HEK293 (cell line): Measurements from ENCODE around the gene ABHD16B.

Source experiments
- CTCF ChIA-PET: fragments of 350-600 bp; formaldehyde crosslinking; extraction: SDS; loops from one replicate; lab custom pipeline; 2021; ENCODE audit warnings: antibody characterized with exemption; lab: Yijun Ruan, JAX
- POLR2A ChIA-PET: fragments of 300-600 bp; formaldehyde crosslinking; extraction: SDS; loops from one replicate; lab custom pipeline; 2020; ENCODE audit warnings: antibody characterized with exemption, inconsistent platforms; lab: Yijun Ruan, JAX
- H3K27ac ChIP-seq: fragments of 200-500 bp; sonication (Bioruptor generic); 2 replicates; pipeline ENCODE4 v1.5.1; 2014; ENCODE audit warnings: low read depth, low read length, control low read depth, inconsistent platforms; ENCODE audit errors: extremely low read depth
- H3K36me3 ChIP-seq, 2 experiments: fragments of 200-500 bp in 1 of 2; sonication (Bioruptor generic) in 1 of 2; 1 replicate in 1 of 2; 2 replicates in 1 of 2; pipeline ENCODE4 v1.5.1; 2014 to 2017; ENCODE audit warnings: inconsistent platforms in 2 of 2, low read length in 2 of 2; ENCODE audit not compliant: control insufficient read depth in 2 of 2, insufficient read depth in 1 of 2
- H3K4me1 ChIP-seq: fragments of 200-500 bp; sonication (Bioruptor generic); 2 replicates; pipeline ENCODE4 v1.5.1; 2014; ENCODE audit warnings: mild to moderate bottlenecking, low read length, inconsistent platforms; ENCODE audit not compliant: control insufficient read depth, insufficient read depth
- H3K4me3 ChIP-seq: 2 replicates; pipeline ENCODE4 v1.5.1; 2011; ENCODE audit warnings: low read depth, mild to moderate bottlenecking, control low read depth, low read length, moderate library complexity
- H3K9me3 ChIP-seq: fragments of 200-500 bp; sonication (Bioruptor generic); 2 replicates; pipeline ENCODE4 v1.5.1; 2014; ENCODE audit warnings: low read depth, low read length, inconsistent platforms; ENCODE audit not compliant: control insufficient read depth, insufficient read depth
- HOXA7 ChIP-seq: sonication (generic); formaldehyde crosslinking; IDR thresholded peaks from 2 replicates; pipeline ENCODE4 v1.8.1; 2022; ENCODE audit warnings: missing genetic modification reagents, borderline replicate concordance
- KLF16 ChIP-seq: fragments of 450-650 bp; formaldehyde crosslinking; IDR thresholded peaks from 2 replicates; pipeline ENCODE4 v1.5.1; 2017; ENCODE audit warnings: missing biosample characterization, missing genetic modification characterization
- KLF7 ChIP-seq: fragments of 450-650 bp; formaldehyde crosslinking; IDR thresholded peaks from 2 replicates; pipeline ENCODE4 v1.5.1; 2016; ENCODE audit warnings: missing biosample characterization, missing genetic modification characterization, borderline replicate concordance
- MYNN ChIP-seq: fragments of 450-650 bp; formaldehyde crosslinking; IDR thresholded peaks from 2 replicates; pipeline ENCODE4 v1.5.1; 2016; ENCODE audit warnings: missing biosample characterization, missing genetic modification characterization, borderline replicate concordance
- SP2 ChIP-seq: fragments of 450-650 bp; formaldehyde crosslinking; IDR thresholded peaks from 2 replicates; pipeline ENCODE4 v1.5.1; 2016; ENCODE audit warnings: missing biosample characterization, missing genetic modification characterization
- ZBTB11 ChIP-seq: fragments of 450-650 bp; formaldehyde crosslinking; conservative IDR thresholded peaks from 2 replicates; pipeline ENCODE4 v1.5.1; 2016; ENCODE audit warnings: low read depth, missing biosample characterization, missing genetic modification characterization
- ZBTB26 ChIP-seq: fragments of 450-650 bp; formaldehyde crosslinking; optimal IDR thresholded peaks from 2 replicates; pipeline ENCODE3; 2016; ENCODE audit warnings: missing biosample characterization, mild to moderate bottlenecking, missing genetic modification characterization
- ZFP41 ChIP-seq: fragments of 450-650 bp; formaldehyde crosslinking; IDR thresholded peaks from 2 replicates; pipeline ENCODE4 v1.5.1; 2016; ENCODE audit warnings: missing biosample characterization, missing genetic modification characterization, borderline replicate concordance
- ZNF19 ChIP-seq: fragments of 450-650 bp; formaldehyde crosslinking; IDR thresholded peaks from 2 replicates; pipeline ENCODE4; 2016; ENCODE audit warnings: missing biosample characterization, missing genetic modification characterization, low read depth
- ZNF2 ChIP-seq: fragments of 450-650 bp; formaldehyde crosslinking; IDR thresholded peaks from 2 replicates; pipeline ENCODE4 v1.5.1; 2016; ENCODE audit warnings: missing biosample characterization, missing genetic modification characterization
- ZNF223 ChIP-seq: fragments of 450-650 bp; formaldehyde crosslinking; IDR thresholded peaks from 2 replicates; pipeline ENCODE4 v1.5.1; 2016; ENCODE audit warnings: missing biosample characterization, missing genetic modification characterization
- ZNF341 ChIP-seq: fragments of 450-650 bp; formaldehyde crosslinking; IDR thresholded peaks from 2 replicates; pipeline ENCODE4; 2016; ENCODE audit warnings: low read depth, missing biosample characterization, missing genetic modification characterization
- ZNF362 ChIP-seq: fragments of 450-650 bp; formaldehyde crosslinking; IDR thresholded peaks from 2 replicates; pipeline ENCODE4 v1.5.1; 2016; ENCODE audit warnings: missing biosample characterization, missing genetic modification characterization
- ZNF366 ChIP-seq: fragments of 450-650 bp; formaldehyde crosslinking; conservative IDR thresholded peaks from 2 replicates; pipeline ENCODE4 v1.5.1; 2016; ENCODE audit warnings: missing biosample characterization, missing genetic modification characterization
- ZNF473 ChIP-seq: fragments of 450-650 bp; formaldehyde crosslinking; IDR thresholded peaks from 2 replicates; pipeline ENCODE4 v1.5.1; 2017; ENCODE audit warnings: missing biosample characterization, missing genetic modification characterization
- ZNF701 ChIP-seq: fragments of 450-650 bp; formaldehyde crosslinking; IDR thresholded peaks from 2 replicates; pipeline ENCODE4 v1.5.1; 2016; ENCODE audit warnings: missing biosample characterization, missing genetic modification characterization
- ZNF768 ChIP-seq: fragments of 450-650 bp; formaldehyde crosslinking; IDR thresholded peaks from 2 replicates; pipeline ENCODE4 v1.5.1; 2018; ENCODE audit warnings: missing biosample characterization, mild to moderate bottlenecking, missing genetic modification characterization
- ZNF785 ChIP-seq: fragments of 450-650 bp; formaldehyde crosslinking; IDR thresholded peaks from 2 replicates; pipeline ENCODE4 v1.5.1; 2016; ENCODE audit warnings: missing biosample characterization, missing genetic modification characterization
- ZSCAN4 ChIP-seq: fragments of 450-650 bp; formaldehyde crosslinking; IDR thresholded peaks from 2 replicates; pipeline ENCODE4 v1.5.1; 2017; ENCODE audit warnings: missing biosample characterization, missing genetic modification characterization
- ZXDB ChIP-seq: fragments of 450-650 bp; formaldehyde crosslinking; IDR thresholded peaks from 2 replicates; pipeline ENCODE4 v1.5.1; 2016; ENCODE audit warnings: missing biosample characterization, missing genetic modification characterization

Gene ABHD16B

GRCh38 chr20:63854766-63855362 lies 6.4 kb upstream of the ABHD16B start:
- CTCF ChIA-PET = no interaction called here
- TF ChIP-seq ZNF366 (tag by site-specific recombination) (no peak), SP2 (no peak), ZNF223 (tag by site-specific recombination) (no peak), ZNF701 (tag by site-specific recombination) (no peak), ZNF473 (tag by site-specific recombination) (no peak), ZXDB (no peak), ZNF19 (tag by site-specific recombination) (no peak), ZNF362 (no peak), ZBTB11 (tag by site-specific recombination) (no peak), ZBTB26 (tag by site-specific recombination) (no peak), ZNF785 (tag by site-specific recombination) (no peak), KLF16 (tag by site-specific recombination) (no peak), ZNF341 (tag by site-specific recombination) (no peak), HOXA7 (CRISPR knock-in tag) (no peak), KLF7 (tag by site-specific recombination) (no peak)
- TF ChIP-seq, all 188 proteins: peak for 0
- POLR2A ChIA-PET = interaction anchor here (0.6 to 2.1 kb wide), 2 partner anchors 9 to 220 kb away, joined by 3 to 8 read pairs; partner anchors contain the start of gene TPD52L2
- H3K9me3 ChIP-seq = no peaks in the 10 kb centered on the region
- no peaks in the 10 kb centered on the region for H3K4me1 ChIP-seq
- no peak overlapping the region for H3K4me3 ChIP-seq
- no peak overlapping the region for H3K27ac ChIP-seq
- no peaks in the 10 kb centered on the region for H3K36me3 ChIP-seq

- H3K4me1 ChIP-seq = no peaks in the 10 kb centered on the region
- CTCF ChIA-PET = no interaction called here
- POLR2A ChIA-PET = interaction anchor here (2.1 kb wide), 1 partner anchor 9 kb away, joined by 8 read pairs; the partner anchor contains the start of gene TPD52L2
Observed at GRCh38 chr20:63855363-63856097, 5.8 kb upstream of the ABHD16B start.

More at GRCh38 chr20:63855363-63856097, 5.8 kb upstream of the ABHD16B start:
- Histone ChIP-seq H3K4me3 (no peak overlapping the region), H3K27ac (no peak overlapping the region), H3K9me3 (no peaks in the 10 kb centered on the region), H3K36me3 (no peaks in the 10 kb centered on the region)
- TF ChIP-seq ZSCAN4 (tag by site-specific recombination) = no peak
- no peak for TF ChIP-seq MYNN (tag by site-specific recombination)
- no peak for TF ChIP-seq ZNF768 (tag by site-specific recombination)
- TF ChIP-seq ZFP41 (tag by site-specific recombination) = no peak
- TF ChIP-seq ZNF2 (tag by site-specific recombination) = no peak
- no peak for TF ChIP-seq ZNF701 (tag by site-specific recombination)
